ENCODE measurements around the gene PTPN6.
A peak's percentile ranks its signal among the peaks of the same experiment; 100 is the strongest.

Gene PTPN6

GRCh38 chr12:6917491-6918231 lies 33.5 kb upstream of the PTPN6 start:
- Histone ChIP-seq H3K79me2 (ENCODE audit: insufficient read depth, low read length) (peaks cover 43% of the 10 kb centered on the region), H3K9me3 (ENCODE audit: insufficient read depth, low read depth, low read length) (no peaks in the 10 kb centered on the region), H2AFZ (ENCODE audit: low read length) (no peak overlapping the region), H3K4me2 (ENCODE audit: low read depth, low read length, poor library complexity, severe bottlenecking) (peak overlapping the region; percentile 96), H4K20me1 (ENCODE audit: insufficient read depth, low read length, poor library complexity, severe bottlenecking) (peaks cover 24% of the 10 kb centered on the region), H3K27me3 (ENCODE audit: insufficient read depth, low read length, poor library complexity, severe bottlenecking) (no peaks in the 10 kb centered on the region), H3K4me3 (ENCODE audit: low read length, poor library complexity, severe bottlenecking) (no peak overlapping the region), H3K9me2 (replicated peaks; ENCODE audit: low read depth, low read length) (no peaks in the 10 kb centered on the region), H3F3A (ENCODE audit: low read depth) (no peaks in the 10 kb centered on the region), H3K36me3 (ENCODE audit: insufficient read depth, low read length) (peaks cover 31% of the 10 kb centered on the region; the same call in 1 of the 2 replicates), H3K4me1 (ENCODE audit: insufficient read depth, low read length, poor library complexity, severe bottlenecking) (peaks cover 37% of the 10 kb centered on the region), H3K9ac (ENCODE audit: low read depth, low read length, poor library complexity, severe bottlenecking) (peak overlapping the region; percentile 80)
- TF ChIP-seq EZH2phosphoT487 (IDR thresholded peaks at IDR 0.05; ENCODE audit: borderline replicate concordance) (no peak), CTCF (conservative IDR thresholded peaks at IDR 0.05; ENCODE audit: low read length) (no peak)

GRCh38 chr12:6919588-6919987 lies 31.6 kb upstream of the PTPN6 start:
- Histone ChIP-seq H3K4me3 (ENCODE audit: low read length, poor library complexity, severe bottlenecking) (no peak overlapping the region), H3K27me3 (ENCODE audit: insufficient read depth, low read length, poor library complexity, severe bottlenecking) (no peaks in the 10 kb centered on the region), H3K9ac (ENCODE audit: low read depth, low read length, poor library complexity, severe bottlenecking) (peak overlapping the region; percentile 43), H3K9me3 (ENCODE audit: insufficient read depth, low read depth, low read length) (no peaks in the 10 kb centered on the region), H3K36me3 (ENCODE audit: insufficient read depth, low read length) (peaks cover 31% of the 10 kb centered on the region; the same call in 1 of the 2 replicates), H3K9me2 (replicated peaks; ENCODE audit: low read depth, low read length) (no peaks in the 10 kb centered on the region), H3F3A (ENCODE audit: low read depth) (no peaks in the 10 kb centered on the region), H3K4me1 (ENCODE audit: insufficient read depth, low read length, poor library complexity, severe bottlenecking) (peaks cover 31% of the 10 kb centered on the region), H2AFZ (ENCODE audit: low read length) (no peak overlapping the region), H4K20me1 (ENCODE audit: insufficient read depth, low read length, poor library complexity, severe bottlenecking) (peaks cover 24% of the 10 kb centered on the region), H3K79me2 (ENCODE audit: insufficient read depth, low read length) (peaks cover 36% of the 10 kb centered on the region), H3K4me2 (ENCODE audit: low read depth, low read length, poor library complexity, severe bottlenecking) (no peak overlapping the region)
- TF ChIP-seq CTCF (conservative IDR thresholded peaks at IDR 0.05; ENCODE audit: low read length): peak; percentile 48
- no peak for TF ChIP-seq EZH2phosphoT487 (IDR thresholded peaks at IDR 0.05; ENCODE audit: borderline replicate concordance)

- no peaks in the 10 kb centered on the region for H3K9me3 ChIP-seq (ENCODE audit: insufficient read depth, low read depth, low read length)
- H2AFZ ChIP-seq (ENCODE audit: low read length): no peak overlapping the region
- no peak overlapping the region for H3K4me3 ChIP-seq (ENCODE audit: low read length, poor library complexity, severe bottlenecking)
- H3K79me2 ChIP-seq (ENCODE audit: insufficient read depth, low read length): peaks cover 17% of the 10 kb centered on the region; the same call in 1 of the 2 replicates
- H3K4me2 ChIP-seq (ENCODE audit: low read depth, low read length, poor library complexity, severe bottlenecking): no peak overlapping the region
- H3K4me1 ChIP-seq (ENCODE audit: insufficient read depth, low read length, poor library complexity, severe bottlenecking): peaks cover 34% of the 10 kb centered on the region
- H3K36me3 ChIP-seq (ENCODE audit: insufficient read depth, low read length): peaks cover 29% of the 10 kb centered on the region; the same call in 1 of the 2 replicates
- no peaks in the 10 kb centered on the region for H3K27me3 ChIP-seq (ENCODE audit: insufficient read depth, low read length, poor library complexity, severe bottlenecking)
- no peak for TF ChIP-seq EZH2phosphoT487 (IDR thresholded peaks at IDR 0.05; ENCODE audit: borderline replicate concordance)
- no peak for TF ChIP-seq CTCF (conservative IDR thresholded peaks at IDR 0.05; ENCODE audit: low read length)
- no peaks in the 10 kb centered on the region for H3K9me2 ChIP-seq (replicated peaks; ENCODE audit: low read depth, low read length)
- peaks cover 9% of the 10 kb centered on the region for H4K20me1 ChIP-seq (ENCODE audit: insufficient read depth, low read length, poor library complexity, severe bottlenecking)
- no peaks in the 10 kb centered on the region for H3F3A ChIP-seq (ENCODE audit: low read depth)
- H3K9ac ChIP-seq (ENCODE audit: low read depth, low read length, poor library complexity, severe bottlenecking): no peak overlapping the region
These were observed 29.6 kb upstream of the PTPN6 start for GRCh38 chr12:6921539-6921938.

All from Loucy (cell line).